HG03558 (cell line): ENCODE results near the gene SHC1.

Experiments
- ATAC-seq: cut with Tn5 transposase; IDR thresholded peaks from one replicate; pipeline ENCODE4 v1.9.1; 2021; ENCODE audit warnings: moderate number of reproducible peaks; ENCODE audit not compliant: unreplicated experiment; ENCODE audit errors: extremely low read depth

Gene SHC1

GRCh38 chr1:154943649-154944400, 26.7 kb downstream of the SHC1 start:
- ATAC-seq: no peak

GRCh38 chr1:154941333-154942013, 29.1 kb downstream of the SHC1 start:
- ATAC-seq: no peak

- ATAC-seq: no peak
Observed at GRCh38 chr1:154940651-154941194, 29.8 kb downstream of the SHC1 start.

GRCh38 chr1:154940213-154940560, 30.4 kb downstream of the SHC1 start:
- no peak for ATAC-seq

- no peak for ATAC-seq
Observed at GRCh38 chr1:154938604-154939399, 31.7 kb downstream of the SHC1 start.

GRCh38 chr1:154937988-154938386, 32.6 kb downstream of the SHC1 start:
- ATAC-seq: no peak

- peak; percentile 23 for ATAC-seq
Observed at GRCh38 chr1:154937085-154937987, 33.2 kb downstream of the SHC1 start.

- ATAC-seq: peak; percentile 30
Observed at GRCh38 chr1:154936555-154937084, 33.9 kb downstream of the SHC1 start, which contains the start of gene PMVK. Gene PMVK, minus strand, starts transcription at chr1:154936719. Its CDS starts 34 bp downstream, at chr1:154936685.

GRCh38 chr1:154935749-154936554, 34.6 kb downstream of the SHC1 start:
- no peak for ATAC-seq

GRCh38 chr1:154934358-154934948, 36.1 kb downstream of the SHC1 start:
- no peak for ATAC-seq

- no peak for ATAC-seq
Observed at GRCh38 chr1:154931940-154932487, 38.5 kb downstream of the SHC1 start.

GRCh38 chr1:154926201-154926600, 44.3 kb downstream of the SHC1 start:
- ATAC-seq: no peak

- ATAC-seq: no peak
Observed at GRCh38 chr1:154925335-154926170, 45.0 kb downstream of the SHC1 start.

GRCh38 chr1:154923695-154924094, 46.9 kb downstream of the SHC1 start:
- ATAC-seq: no peak

- no peak for ATAC-seq
Observed at GRCh38 chr1:154913273-154913672, 57.3 kb downstream of the SHC1 start.

GRCh38 chr1:154912755-154913154, 57.8 kb downstream of the SHC1 start:
- ATAC-seq: no peak
